ENCODE data around the gene SPATA31E1.
A peak's percentile ranks its signal among the peaks of the same experiment; 100 is the strongest.
"Not testable (repeated sequence)": the region's sequence is repeated elsewhere in the genome, so short reads cannot be mapped to it uniquely, and the experiment has no call there.

The SPATA31E1 gene

GRCh38 chr9:87894998-87895625, 12.4 kb downstream of the SPATA31E1 start:
- DNase-seq (ENCODE audit: low read depth) = no peak
- no peak overlapping the region for H3K4me3 ChIP-seq (ENCODE audit: low read depth, low read length)
- TF ChIP-seq, protein P1, sequence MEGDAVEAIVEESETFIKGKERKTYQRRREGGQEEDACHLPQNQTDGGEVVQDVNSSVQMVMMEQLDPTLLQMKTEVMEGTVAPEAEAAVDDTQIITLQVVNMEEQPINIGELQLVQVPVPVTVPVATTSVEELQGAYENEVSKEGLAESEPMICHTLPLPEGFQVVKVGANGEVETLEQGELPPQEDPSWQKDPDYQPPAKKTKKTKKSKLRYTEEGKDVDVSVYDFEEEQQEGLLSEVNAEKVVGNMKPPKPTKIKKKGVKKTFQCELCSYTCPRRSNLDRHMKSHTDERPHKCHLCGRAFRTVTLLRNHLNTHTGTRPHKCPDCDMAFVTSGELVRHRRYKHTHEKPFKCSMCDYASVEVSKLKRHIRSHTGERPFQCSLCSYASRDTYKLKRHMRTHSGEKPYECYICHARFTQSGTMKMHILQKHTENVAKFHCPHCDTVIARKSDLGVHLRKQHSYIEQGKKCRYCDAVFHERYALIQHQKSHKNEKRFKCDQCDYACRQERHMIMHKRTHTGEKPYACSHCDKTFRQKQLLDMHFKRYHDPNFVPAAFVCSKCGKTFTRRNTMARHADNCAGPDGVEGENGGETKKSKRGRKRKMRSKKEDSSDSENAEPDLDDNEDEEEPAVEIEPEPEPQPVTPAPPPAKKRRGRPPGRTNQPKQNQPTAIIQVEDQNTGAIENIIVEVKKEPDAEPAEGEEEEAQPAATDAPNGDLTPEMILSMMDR (IDR thresholded peaks at IDR 0.05; ENCODE audit: insufficient read depth, low read depth, low read length, missing control alignments) = no peak

GRCh38 chr9:87896891-87897290, 14.2 kb downstream of the SPATA31E1 start:
- TF ChIP-seq, protein P1 (IDR thresholded peaks at IDR 0.05; ENCODE audit: insufficient read depth, low read depth, low read length, missing control alignments) = no peak

DNA sequence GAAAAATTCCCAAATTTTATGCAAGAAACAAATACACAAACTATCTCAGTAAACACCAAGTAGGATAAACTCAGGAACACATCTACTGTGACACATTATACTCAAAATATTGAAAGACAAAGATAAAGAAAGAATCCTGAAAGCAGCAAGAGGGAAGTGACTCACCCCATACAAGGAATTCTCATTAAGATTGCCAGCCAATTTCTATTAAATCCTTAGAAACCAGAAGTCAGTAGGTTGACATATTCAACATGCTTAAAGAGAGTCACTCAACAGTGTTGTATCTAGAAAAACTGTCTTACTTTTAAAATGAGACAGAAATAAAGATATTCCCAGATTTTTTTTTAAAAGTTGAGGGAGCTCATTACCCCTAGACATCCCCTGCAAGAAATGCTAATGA, 15.5 kb downstream of the SPATA31E1 start:
- no peak for DNase-seq (ENCODE audit: low read depth)
- TF ChIP-seq, protein P1 (IDR thresholded peaks at IDR 0.05; ENCODE audit: insufficient read depth, low read depth, low read length, missing control alignments) = no peak
- no peak overlapping the region for H3K4me3 ChIP-seq (ENCODE audit: low read depth, low read length)

More at GRCh38 chr9:87896891-87897290, 14.2 kb downstream of the SPATA31E1 start:
- H3K4me3 ChIP-seq (ENCODE audit: low read depth, low read length) = no peak overlapping the region
- DNase-seq (ENCODE audit: low read depth) = no peak

DNA sequence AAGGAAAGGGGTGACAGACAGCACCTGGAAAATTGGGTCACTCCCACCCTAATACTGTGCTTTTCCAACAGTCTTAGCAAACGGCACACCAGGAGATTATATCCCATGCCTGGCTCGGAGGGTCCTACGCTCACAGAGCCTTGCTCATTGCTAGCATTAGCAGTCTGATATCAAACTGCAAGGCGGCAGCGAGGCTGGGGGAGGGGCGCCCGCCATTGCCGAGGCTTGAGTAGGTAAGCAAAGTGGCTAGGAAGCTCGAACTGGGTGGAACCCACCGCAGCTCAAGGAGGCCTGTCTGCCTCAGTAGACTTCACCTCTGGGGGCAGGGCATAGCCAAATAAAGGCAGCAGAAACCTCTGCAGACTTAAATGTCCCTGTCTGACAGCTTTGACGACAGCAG, 19.7 kb downstream of the SPATA31E1 start:
- not testable (repeated sequence) for H3K4me3 ChIP-seq (ENCODE audit: low read depth, low read length); DNase-seq (ENCODE audit: low read depth)

- DNase-seq (ENCODE audit: low read depth) = no peak
- H3K4me3 ChIP-seq (ENCODE audit: low read depth, low read length) = no peak overlapping the region
- TF ChIP-seq, protein P1 (IDR thresholded peaks at IDR 0.05; ENCODE audit: insufficient read depth, low read depth, low read length, missing control alignments) = no peak
Observed at GRCh38 chr9:87909310-87910041, 26.8 kb downstream of the SPATA31E1 start.

DNA sequence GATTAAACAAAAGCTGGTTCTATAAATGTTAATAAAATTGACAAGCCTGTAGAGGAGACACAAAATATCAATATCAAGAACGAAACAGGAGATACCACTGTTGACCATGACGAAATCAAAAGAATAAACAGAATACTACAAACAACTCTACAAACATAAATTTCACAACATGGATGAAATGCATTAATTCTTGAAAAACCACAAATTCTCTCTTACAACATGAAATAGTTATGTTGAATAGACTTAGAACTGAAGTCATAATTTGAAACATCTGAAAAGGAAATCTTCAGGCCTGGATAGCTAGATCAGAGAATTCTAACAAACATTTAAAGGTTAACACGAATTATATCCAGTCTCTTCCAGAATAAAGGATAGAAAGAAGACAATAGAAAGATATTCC, 28.1 kb downstream of the SPATA31E1 start:
- H3K4me3 ChIP-seq (ENCODE audit: low read depth, low read length) = no peak overlapping the region
- TF ChIP-seq, protein P1 (IDR thresholded peaks at IDR 0.05; ENCODE audit: insufficient read depth, low read depth, low read length, missing control alignments) = no peak
- DNase-seq (ENCODE audit: low read depth) = no peak

- not testable (repeated sequence) for H3K4me3 ChIP-seq (ENCODE audit: low read depth, low read length); DNase-seq (ENCODE audit: low read depth)
Observed at GRCh38 chr9:87917662-87918061, 35.0 kb downstream of the SPATA31E1 start, which contains the start of gene SPATA31C1. TSS of gene SPATA31C1 (plus strand) at chr9:87917962.

DNA sequence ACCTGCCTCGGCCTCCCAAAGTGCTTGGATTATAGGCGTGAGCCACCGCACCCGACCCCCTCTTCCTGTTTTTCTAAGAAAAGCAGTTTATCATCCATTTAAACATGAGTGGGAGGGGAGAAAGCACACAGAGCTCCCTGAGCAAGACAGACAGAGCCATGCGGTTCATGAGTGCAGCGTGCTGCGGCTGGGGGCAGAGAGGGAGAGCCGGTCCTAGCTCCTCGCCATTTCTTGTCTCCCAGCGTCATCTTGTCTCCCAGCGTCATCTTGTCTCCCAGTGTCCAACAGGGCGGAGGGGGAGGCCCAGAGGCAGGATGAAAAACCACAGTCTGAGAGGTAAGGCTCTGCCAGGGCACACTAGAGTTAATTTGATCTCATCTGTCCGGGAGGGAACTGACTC, 36.3 kb downstream of the SPATA31E1 start:
- DNase-seq (ENCODE audit: low read depth); H3K4me3 ChIP-seq (ENCODE audit: low read depth, low read length): not testable (repeated sequence)

DNA sequence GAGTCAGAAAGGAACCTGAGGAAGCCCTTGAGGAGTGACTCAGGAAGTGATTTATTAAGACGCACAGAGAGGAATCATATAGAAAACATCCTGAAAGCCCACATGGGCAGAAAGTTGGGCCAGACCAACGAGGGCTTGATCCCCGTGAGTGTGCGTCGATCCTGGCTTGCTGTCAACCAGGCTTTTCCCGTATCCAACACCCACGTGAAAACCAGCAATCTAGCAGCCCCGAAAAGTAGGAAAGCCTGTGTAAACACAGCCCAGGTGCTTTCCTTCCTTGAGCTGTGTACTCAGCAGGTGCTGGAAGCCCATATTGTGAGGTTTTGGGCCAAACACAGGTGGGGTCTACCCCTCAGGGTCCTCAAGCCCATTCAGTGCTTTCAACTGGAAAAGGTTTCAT, 38.9 kb downstream of the SPATA31E1 start:
- DNase-seq (ENCODE audit: low read depth) = not testable (repeated sequence)

GRCh38 chr9:87923012-87923411, 40.3 kb downstream of the SPATA31E1 start:
- DNase-seq (ENCODE audit: low read depth) = peak; percentile 7
- H3K4me3 ChIP-seq (ENCODE audit: low read depth, low read length) = not testable (repeated sequence)

More for the DNA sequence above, 38.9 kb downstream of the SPATA31E1 start:
- H3K4me3 ChIP-seq (ENCODE audit: low read depth, low read length) = not testable (repeated sequence)

- not testable (repeated sequence) for DNase-seq (ENCODE audit: low read depth); H3K4me3 ChIP-seq (ENCODE audit: low read depth, low read length)
Observed at GRCh38 chr9:87924851-87925250, 42.2 kb downstream of the SPATA31E1 start.

DNA sequence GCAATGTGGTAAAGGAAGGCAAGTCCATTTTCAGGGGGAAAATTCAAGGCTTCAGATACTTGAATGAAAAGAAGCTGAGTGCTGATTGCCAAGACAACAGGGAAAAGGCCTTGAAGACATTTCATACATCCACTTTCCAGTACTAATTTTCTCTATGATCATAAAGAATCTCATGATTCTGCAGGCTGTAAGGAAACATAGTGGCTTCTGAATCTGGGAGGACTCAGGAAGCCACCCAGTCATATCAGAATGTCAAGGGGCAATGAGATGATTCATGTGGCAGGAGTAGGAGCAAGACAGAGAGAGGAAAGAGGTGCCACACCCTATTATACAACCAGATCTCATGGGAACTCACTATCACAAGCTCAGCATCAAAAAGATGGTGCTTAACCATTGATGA, 46.5 kb downstream of the SPATA31E1 start:
- H3K4me3 ChIP-seq (ENCODE audit: low read depth, low read length); DNase-seq (ENCODE audit: low read depth): not testable (repeated sequence)

- not testable (repeated sequence) for DNase-seq (ENCODE audit: low read depth); H3K4me3 ChIP-seq (ENCODE audit: low read depth, low read length)
Observed at GRCh38 chr9:87934444-87934843, 51.8 kb downstream of the SPATA31E1 start.

Measured in GM12865 (cell line).